K562 (cell line): ENCODE measurements around the gene POLD4. TPM values are rescaled to one million over a fixed set of nuclear protein-coding genes. Genes with fewer than 3 reads are reported as not detected.

Source experiments
- ADNP ChIP-seq: fragments of 200-800 bp; sonication (Bioruptor generic); IDR thresholded peaks from 2 replicates; pipeline ENCODE4 v1.6.1; 2016; ENCODE audit warnings: missing genetic modification characterization, missing compliant biosample characterization
- AFF1 ChIP-seq, 2 experiments: fragments of 450-650 bp; IDR thresholded peaks; 2 replicates each; pipeline ENCODE4 v1.6.1; 2018; ENCODE audit warnings: mild to moderate bottlenecking in 2 of 2, low read depth in 1 of 2; ENCODE audit not compliant: partially characterized antibody in 2 of 2
- BMI1 ChIP-seq: fragments of 150-350 bp; IDR thresholded peaks from 2 replicates; pipeline ENCODE4 v1.6.1; 2014; ENCODE audit warnings: low read length
- FOXM1 ChIP-seq, 2 experiments: fragments of 450-650 bp in 1 of 2; sonication (generic) in 1 of 2; formaldehyde crosslinking in 1 of 2; IDR thresholded peaks; 2 replicates each; pipeline versions ENCODE4 v1.6.1 to v1.9.0; 2017 to 2022; ENCODE audit warnings: low read depth in 2 of 2, mild to moderate bottlenecking in 2 of 2, missing genetic modification reagents in 1 of 2, moderate library complexity in 1 of 2
- HINFP ChIP-seq: fragments of 450-650 bp; conservative IDR thresholded peaks from 2 replicates; pipeline ENCODE4 v1.6.1; 2016; ENCODE audit warnings: missing genetic modification characterization, low read depth, mild to moderate bottlenecking, control low read depth, missing compliant biosample characterization
- MAX ChIP-seq: sonication (generic); formaldehyde crosslinking; IDR thresholded peaks from 2 replicates; pipeline ENCODE4 v1.9.0; 2022; ENCODE audit warnings: mild to moderate bottlenecking, missing genetic modification reagents
- MECOM ChIP-seq: fragments of 250-450 bp; sonication (Bioruptor Pico); IDR thresholded peaks from 2 replicates; pipeline ENCODE4 v1.8.0; 2022; ENCODE audit warnings: inconsistent platforms
- MTF1 ChIP-seq: fragments of 250-450 bp; sonication (Bioruptor Pico); IDR thresholded peaks from 2 replicates; pipeline ENCODE4 v1.9.0; 2021; ENCODE audit warnings: moderate library complexity, mild to moderate bottlenecking, inconsistent platforms, borderline replicate concordance
- RNF219 ChIP-seq: fragments of 250-450 bp; sonication (Bioruptor Pico); IDR thresholded peaks from 2 replicates; pipeline ENCODE4 v1.5.0; 2022; ENCODE audit warnings: mild to moderate bottlenecking
- SMAD2 ChIP-seq: fragments of 150-350 bp; IDR thresholded peaks from 2 replicates; pipeline ENCODE4 v1.6.1; 2014; ENCODE audit warnings: low read depth, mild to moderate bottlenecking, low read length
- SMAD4 ChIP-seq: fragments of 250-450 bp; sonication (Bioruptor Pico); conservative IDR thresholded peaks from 2 replicates; pipeline ENCODE4 v1.8.0; 2021; ENCODE audit warnings: inconsistent platforms, mild to moderate bottlenecking, moderate library complexity
- SREBF2 ChIP-seq: sonication (generic); formaldehyde crosslinking; IDR thresholded peaks from 2 replicates; pipeline ENCODE4 v1.4.0; 2020; ENCODE audit warnings: mild to moderate bottlenecking, missing genetic modification reagents
- TARDBP ChIP-seq: fragments of 450-650 bp; IDR thresholded peaks from 2 replicates; pipeline ENCODE4 v1.6.1; 2016
- TCF7L2 ChIP-seq: fragments of 150-350 bp; IDR thresholded peaks from 2 replicates; pipeline ENCODE4 v1.6.1; 2016; ENCODE audit warnings: low read depth, mild to moderate bottlenecking, low read length, moderate library complexity
- YBX1 ChIP-seq: fragments of 450-650 bp; IDR thresholded peaks from 2 replicates; pipeline ENCODE4 v1.7.1; 2016; ENCODE audit warnings: mild to moderate bottlenecking
- ZBTB17 ChIP-seq: fragments of 450-650 bp; formaldehyde crosslinking; IDR thresholded peaks from 2 replicates; pipeline ENCODE4 v1.4.0; 2020; ENCODE audit warnings: mild to moderate bottlenecking
- ZBTB33 ChIP-seq: sonication (generic); formaldehyde crosslinking; IDR thresholded peaks from 2 replicates; pipeline ENCODE4 v1.8.1; 2023; ENCODE audit warnings: mild to moderate bottlenecking, missing genetic modification reagents
- ZEB2 ChIP-seq: fragments of 450-650 bp; IDR thresholded peaks from 2 replicates; pipeline ENCODE4 v1.6.1; 2016
- polyA plus RNA-seq, 8 experiments: library from polyadenylated mRNA; depleted of rRNA in 4 of 8; stranded (reverse) in 5 of 8; unstranded in 3 of 8; fragments of >200 nt; fragmentation: Nextera tagmentation in 2 of 8; fragmentation: Illumina TruSeq in 1 of 8; extraction: Ambion mirVana in 2 of 8; extraction: Trizol in 1 of 8; gene quantifications; 2 replicates each; pipeline versions ENCODE4 v1.2.1 to v1.2.3, GENCODE V29; 2011 to 2014; ENCODE audit warnings: inconsistent platforms in 1 of 8, missing spikeins in 1 of 8
- total RNA-seq, 7 experiments: library from RNA; depleted of rRNA in 6 of 7; stranded (reverse); fragments of >200 nt in 6 of 7; fragmentation: Illumina TruSeq in 2 of 7; extraction: Trizol in 2 of 7; gene quantifications; 2 replicates each; pipeline versions ENCODE4 v1.2.1 to v1.2.3, GENCODE V29; 2011 to 2021; ENCODE audit warnings: low replicate concordance in 1 of 7

POLD4 gene
- total and polyA plus RNA-seq, 9 of the 15 experiments (the other 6 are each of a cell fraction or from before 2014, with no cell fraction given) = 5.8 to 64.5 (median 18.3) TPM

GRCh38 chr11:67356864-67357561 is 3.7 kb upstream of the POLD4 start (continued):
- no peak for TF ChIP-seq HINFP (tag)
- no peak for TF ChIP-seq BMI1
- no peak for TF ChIP-seq ADNP (tag)
- TF ChIP-seq SREBF2 (CRISPR knock-in tag) = no peak
- TF ChIP-seq ZEB2 = peak; percentile 59; the same call in 1 of the 2 replicates
- TF ChIP-seq ZBTB33 = 0 out of 2 replicates have a peak, but pooled peaks have one; percentile 51
- TF ChIP-seq MECOM (CRISPR knock-in tag) = no peak
- TF ChIP-seq ZBTB17 = no peak
- no peak for TF ChIP-seq FOXM1 (IDR thresholded peaks at IDR 0.05; ENCODE audit: low read depth)
- TF ChIP-seq FOXM1 (CRISPR knock-in tag; IDR thresholded peaks at IDR 0.05; ENCODE audit: low read depth) = no peak
- peak in 1 of 2 experiments; percentile 38 for TF ChIP-seq AFF1 (IDR thresholded peaks at IDR 0.05; ENCODE audit: low read depth in 1 of 2, partially characterized antibody in 2 of 2)
- no peak for TF ChIP-seq TCF7L2
- no peak for TF ChIP-seq RNF219 (CRISPR knock-in tag)
- TF ChIP-seq YBX1 = no peak
- peak; percentile 64; the same call in 1 of the 2 replicates for TF ChIP-seq TARDBP
- TF ChIP-seq MAX = no peak
- TF ChIP-seq SMAD2 = no peak
- TF ChIP-seq SMAD4 (CRISPR knock-in tag) = peak; percentile 51; the same call in 1 of the 2 replicates
- no peak for TF ChIP-seq MTF1 (CRISPR knock-in tag)
